GM18526 (cell line): ENCODE data around the gene CC2D2A.

Experiments used
- POLR2A ChIP-seq: IDR thresholded peaks from 3 replicates; pipeline ENCODE4 v1.6.1; 2011; ENCODE audit not compliant: insufficient read length; ENCODE audit errors: extremely low read depth

CC2D2A gene

DNA sequence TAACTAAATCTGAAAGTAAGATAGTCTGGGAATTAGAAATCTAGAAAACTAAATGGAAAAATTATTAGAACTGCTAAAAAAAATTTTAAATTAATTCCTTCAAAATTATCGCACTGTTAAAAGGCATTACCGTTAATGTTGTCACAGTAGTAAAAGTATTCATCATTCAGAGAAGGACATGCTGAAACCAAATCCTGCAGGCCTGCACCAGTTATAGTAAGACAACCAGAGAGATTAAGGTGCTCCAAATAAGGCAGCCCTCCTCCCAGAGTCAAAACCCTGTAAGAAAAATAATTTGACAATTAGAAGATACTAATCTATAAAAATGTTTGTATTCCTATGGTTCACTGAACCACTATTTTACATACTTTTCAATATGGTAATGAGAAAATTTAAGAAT lies 142.5 kb downstream of the CC2D2A start:
- TF ChIP-seq POLR2A: no peak

DNA sequence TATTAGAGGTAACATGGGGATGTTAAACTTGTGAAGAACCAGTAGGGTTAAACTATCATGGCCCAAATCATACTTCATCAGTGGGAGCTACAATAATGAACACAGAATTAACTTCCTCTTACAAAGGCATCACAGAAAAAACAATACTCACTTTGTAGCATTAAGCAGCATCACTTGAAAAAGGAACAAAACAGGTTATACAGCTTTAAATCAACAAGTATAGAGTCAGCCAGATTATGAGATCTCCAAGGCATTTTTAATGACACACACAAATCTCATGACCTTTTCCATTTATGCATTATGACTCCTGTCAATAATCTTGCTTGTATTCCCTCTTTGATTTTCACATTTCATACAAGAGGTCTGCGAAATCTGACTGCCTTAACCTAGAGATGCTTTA lies 167.1 kb downstream of the CC2D2A start:
- no peak for TF ChIP-seq POLR2A

DNA sequence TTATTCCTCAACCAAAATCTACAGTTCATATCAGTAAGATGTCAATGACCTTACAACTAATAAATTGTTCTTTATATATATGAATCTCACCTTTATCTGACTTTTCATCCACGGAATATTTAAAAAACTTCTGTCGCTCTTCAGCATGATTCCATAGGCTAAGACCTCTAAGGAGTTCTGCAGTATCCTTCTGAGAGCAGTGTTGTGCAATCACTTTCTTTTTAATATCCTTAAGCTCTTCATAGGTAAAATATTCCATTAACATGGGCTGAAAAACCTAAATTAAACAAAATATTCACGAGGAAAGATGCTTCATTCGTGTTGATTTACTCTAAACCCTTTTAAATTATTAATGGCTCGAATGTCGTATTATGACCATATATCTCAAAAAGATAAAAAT lies 168.7 kb downstream of the CC2D2A start:
- no peak for TF ChIP-seq POLR2A

DNA sequence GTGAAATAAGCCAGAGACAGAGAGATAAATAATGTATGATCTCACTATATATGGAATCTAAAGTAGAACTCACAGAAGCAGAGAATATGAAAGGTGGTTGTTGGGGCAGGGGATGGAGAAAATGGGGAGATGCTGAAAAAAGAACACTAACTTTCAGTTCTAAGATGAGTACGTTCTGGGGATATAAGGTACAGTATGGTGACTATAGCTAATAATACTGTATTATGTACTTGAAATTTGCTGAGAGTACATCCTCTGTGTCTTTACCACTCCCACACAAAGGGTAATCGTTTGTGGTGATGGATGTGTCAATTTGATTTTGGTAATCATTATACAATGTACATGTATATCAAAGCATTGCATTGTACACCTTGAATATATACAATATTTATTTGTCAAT lies 178.9 kb downstream of the CC2D2A start:
- no peak for TF ChIP-seq POLR2A

DNA sequence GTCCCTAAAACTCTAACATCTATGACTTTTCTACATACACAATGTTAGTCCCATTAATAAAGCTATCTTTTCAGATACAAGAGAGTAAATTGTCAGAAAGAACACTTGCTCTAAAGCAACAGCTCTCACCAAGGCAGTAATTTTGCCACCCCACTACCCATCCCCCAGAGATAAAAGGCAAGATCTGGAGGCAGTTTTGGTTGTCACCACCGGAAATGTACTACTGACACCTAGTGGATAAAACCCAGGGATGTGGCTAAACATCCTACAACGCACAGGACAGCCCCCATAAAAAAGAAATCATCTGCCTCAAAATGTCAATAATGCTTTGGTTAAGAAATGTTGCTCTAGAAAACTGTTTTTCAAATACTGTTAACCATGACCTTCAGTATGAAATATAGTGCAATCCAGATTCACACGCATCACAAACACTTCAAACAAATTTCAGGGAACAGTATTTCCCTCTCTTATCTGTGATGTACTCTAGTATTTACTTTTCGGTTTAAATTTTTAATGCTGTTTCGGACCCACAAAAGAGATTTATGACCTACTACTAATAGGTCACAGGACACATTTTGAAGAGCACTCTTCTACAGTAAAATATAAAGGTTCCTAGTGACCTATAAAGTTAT lies 180.3 kb downstream of the CC2D2A start:
- no peak for TF ChIP-seq POLR2A
